Smooth muscle cell (in vitro differentiated cells): ENCODE data around the gene NLRC4. TPM values are rescaled to one million over a fixed set of nuclear protein-coding genes. Genes with fewer than 3 reads are reported as not detected.
"Not testable (repeated sequence)": the region's sequence is repeated elsewhere in the genome, so short reads cannot be mapped to it uniquely, and the experiment has no call there.

Experiments used
- DNase-seq: peaks from one replicate; lab custom pipeline; 2025; ENCODE audit not compliant: unreplicated experiment; lab: John Stamatoyannopoulos, UW
- H2AFZ ChIP-seq: fragments of 200-600 bp; sonication (generic); 2 replicates; pipeline ENCODE4 v1.6.0; 2016; ENCODE audit warnings: antibody characterized with exemption, low read depth, mild to moderate bottlenecking
- H3F3A ChIP-seq: fragments of 200-600 bp; sonication (generic); 2 replicates; pipeline ENCODE4 v1.6.0; 2017; ENCODE audit warnings: antibody characterized with exemption, low read depth
- H3K27ac ChIP-seq: fragments of 200-600 bp; sonication (generic); 2 replicates; pipeline ENCODE4 v1.5.1; 2016; ENCODE audit warnings: low read depth, mild to moderate bottlenecking
- H3K27me3 ChIP-seq: fragments of 200-600 bp; sonication (generic); 2 replicates; pipeline ENCODE4 v1.6.1; 2016; ENCODE audit warnings: low read depth, mild to moderate bottlenecking
- H3K36me3 ChIP-seq: fragments of 200-600 bp; sonication (generic); 2 replicates; pipeline ENCODE4 v1.5.1; 2016; ENCODE audit warnings: low read depth
- H3K4me1 ChIP-seq: fragments of 200-600 bp; sonication (generic); 2 replicates; pipeline ENCODE4 v1.5.1; 2016; ENCODE audit warnings: low read depth
- H3K4me2 ChIP-seq: fragments of 200-600 bp; sonication (generic); 2 replicates; pipeline ENCODE4 v1.6.0; 2016; ENCODE audit warnings: mild to moderate bottlenecking
- H3K4me3 ChIP-seq: fragments of 200-600 bp; sonication (generic); 2 replicates; pipeline ENCODE4 v1.5.1; 2016; ENCODE audit warnings: mild to moderate bottlenecking
- H3K79me2 ChIP-seq: fragments of 200-600 bp; sonication (generic); 2 replicates; pipeline ENCODE4 v1.6.0; 2016; ENCODE audit warnings: low read depth, mild to moderate bottlenecking
- H3K9ac ChIP-seq: fragments of 200-600 bp; sonication (generic); 2 replicates; pipeline ENCODE4 v1.6.0; 2016; ENCODE audit warnings: low read depth
- H3K9me3 ChIP-seq: fragments of 200-600 bp; sonication (generic); replicated peaks from 2 replicates; pipeline ENCODE4 v1.5.1; 2016; ENCODE audit warnings: low read depth
- H4K20me1 ChIP-seq: fragments of 200-600 bp; sonication (generic); 2 replicates; pipeline ENCODE4 v1.6.0; 2016; ENCODE audit warnings: low read depth
- CTCF ChIP-seq: fragments of 200-600 bp; sonication (generic); IDR thresholded peaks from 2 replicates; pipeline ENCODE4 v1.5.1; 2017; ENCODE audit warnings: borderline replicate concordance, mild to moderate bottlenecking, antibody characterized with exemption; ENCODE audit not compliant: insufficient read depth, poor library complexity, severe bottlenecking
- WGBS: methylation state at CpG from one replicate; pipeline ENCODE4 v1.1.7; 2016; ENCODE audit warnings: low lambda C conversion rate; 5-methylcytosine and 5-hydroxymethylcytosine counted together
- polyA plus RNA-seq: library from polyadenylated mRNA; unstranded; fragments of >200 nt; fragmentation: Nextera tagmentation; extraction: Ambion mirVana; gene quantifications from 2 replicates; pipeline ENCODE4 v1.2.1, GENCODE V29; 2016
- total RNA-seq: library from RNA; depleted of rRNA; stranded (reverse); fragments of >200 nt; gene quantifications from 2 replicates; pipeline ENCODE4 v1.2.3, GENCODE V29; 2014

Gene NLRC4
- total RNA-seq (not detected in 2 replicates), polyA plus RNA-seq (0.16 and 0.37 TPM in 2 replicates)

DNA sequence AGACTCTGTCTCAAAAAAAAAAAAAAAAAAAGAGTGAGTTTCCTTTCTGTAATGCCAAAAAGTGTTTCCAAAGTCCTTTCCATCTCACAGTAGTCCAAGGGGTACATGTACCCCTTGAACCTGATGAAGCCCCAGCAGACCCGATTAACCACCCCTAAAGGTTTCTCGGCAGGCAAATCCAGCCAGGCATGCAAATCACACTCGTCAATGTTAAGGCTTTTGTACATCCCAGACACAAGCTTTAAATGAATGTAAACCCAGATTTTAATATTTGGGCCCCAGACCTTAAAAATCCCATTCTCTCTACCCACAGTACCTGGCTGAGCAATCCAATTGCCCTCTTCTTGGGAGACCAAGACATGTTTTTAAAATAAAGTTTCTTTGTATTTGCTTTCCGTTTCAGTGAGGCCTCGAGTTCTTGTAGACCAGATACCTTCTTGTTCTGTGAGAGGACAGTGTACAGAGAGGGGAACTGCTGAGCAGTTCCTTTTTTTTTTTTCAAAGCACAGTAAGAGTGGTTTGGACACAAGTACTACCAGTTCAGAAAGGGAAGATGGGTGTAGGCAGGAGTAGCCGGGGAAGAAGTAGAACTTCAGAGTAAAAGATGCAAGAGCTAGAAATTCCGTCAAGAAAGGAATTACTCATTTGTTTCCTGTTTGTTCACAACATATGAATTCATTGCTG, at the start of gene NLRC4:
TSS of gene NLRC4 (minus strand) at position 465 of the 684 bp plus-strand sequence. CDS start 8,111 bp downstream, outside the sequence.
- WGBS, result 85% methylated on average over 7 of the region's 7 CpGs
- Histone ChIP-seq H4K20me1 (no peaks in the 10 kb centered on the region), H3K79me2 (no peaks in the 10 kb centered on the region), H3K4me1 (no peaks in the 10 kb centered on the region), H3K9me3 (no peaks in the 10 kb centered on the region), H2AFZ (no peak within 1 kb of the TSS), H3F3A (no peaks in the 10 kb centered on the region), H3K4me3 (no peak within 1 kb of the TSS), H3K36me3 (no peaks in the 10 kb centered on the region), H3K9ac (no peak within 1 kb of the TSS), H3K27ac (no peak within 1 kb of the TSS), H3K4me2 (no peak within 1 kb of the TSS), H3K27me3 (no peaks in the 10 kb centered on the region)
- TF ChIP-seq CTCF, result no peak
- DNase-seq, result no peak

DNA sequence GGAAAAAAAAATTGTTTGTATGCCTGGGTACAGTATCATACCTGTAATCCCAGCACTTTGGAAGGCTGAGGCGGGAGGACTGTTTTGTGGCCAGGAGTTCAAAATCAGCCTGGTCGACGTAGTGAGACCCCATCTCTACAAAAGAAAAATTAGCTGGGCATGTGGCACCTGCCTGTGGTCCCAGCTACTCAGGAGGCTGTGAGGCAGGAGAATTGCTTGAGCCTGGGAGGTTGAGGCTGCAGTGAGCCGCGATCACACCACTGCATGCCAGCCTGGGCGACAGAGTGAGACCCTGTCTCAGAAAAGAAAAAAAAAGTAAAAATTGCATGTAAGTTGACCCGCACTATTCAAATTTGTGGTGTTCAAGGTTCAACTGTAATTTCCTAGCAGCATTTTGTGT, 45.9 kb upstream of the NLRC4 start:
- Histone ChIP-seq H2AFZ (no peak overlapping the region), H3K9me3 (no peaks in the 10 kb centered on the region), H3K79me2 (no peaks in the 10 kb centered on the region), H3K9ac (no peak overlapping the region), H3K4me3 (no peak overlapping the region), H3K27ac (no peak overlapping the region), H3K4me1 (no peaks in the 10 kb centered on the region), H3F3A (no peaks in the 10 kb centered on the region), H4K20me1 (no peaks in the 10 kb centered on the region), H3K4me2 (no peak overlapping the region), H3K36me3 (no peaks in the 10 kb centered on the region), H3K27me3 (no peaks in the 10 kb centered on the region)
- TF ChIP-seq CTCF, result no peak
- no peak for DNase-seq
- 97% methylated on average over 7 of the region's 7 CpGs for WGBS

- H3K4me3 ChIP-seq, H3K9me3 ChIP-seq, H3K36me3 ChIP-seq, H3K4me1 ChIP-seq, H3F3A ChIP-seq, H2AFZ ChIP-seq, H3K27me3 ChIP-seq, H3K9ac ChIP-seq, H3K27ac ChIP-seq, H4K20me1 ChIP-seq, DNase-seq, H3K4me2 ChIP-seq: not testable (repeated sequence)
- 98% methylated on average over 26 of the region's 43 CpGs for WGBS
- peaks cover 27% of the 10 kb centered on the region for H3K79me2 ChIP-seq
Observed at GRCh38 chr2:32293966-32294562, 29.4 kb upstream of the NLRC4 start.

- not testable (repeated sequence) for H3K36me3 ChIP-seq, H3K27me3 ChIP-seq, H3K9ac ChIP-seq, DNase-seq, H3K4me3 ChIP-seq, H3K27ac ChIP-seq, H3K9me3 ChIP-seq, H3F3A ChIP-seq, H2AFZ ChIP-seq, H3K4me2 ChIP-seq, H3K4me1 ChIP-seq
- Histone ChIP-seq H4K20me1 (peaks cover 13% of the 10 kb centered on the region), H3K79me2 (peaks cover 33% of the 10 kb centered on the region)
- 99% methylated on average over 13 of the region's 26 CpGs for WGBS
Observed at GRCh38 chr2:32293493-32293892, 28.8 kb upstream of the NLRC4 start.
